Ishikawa (cell line): ENCODE results near the gene MYH15.

ENCODE experiments used
- CEBPB ChIP-seq: IDR thresholded peaks from 2 replicates; pipeline ENCODE4 v1.6.1; 2012
- CREB1 ChIP-seq: IDR thresholded peaks from 2 replicates; pipeline ENCODE4 v1.6.1; 2012; ENCODE audit warnings: low read depth
- EP300 ChIP-seq: IDR thresholded peaks from 2 replicates; pipeline ENCODE4 v1.6.1; 2012; ENCODE audit warnings: borderline replicate concordance
- FOXM1 ChIP-seq: IDR thresholded peaks from 2 replicates; pipeline ENCODE4 v1.6.1; 2012; ENCODE audit warnings: low read depth, borderline replicate concordance
- MAX ChIP-seq: IDR thresholded peaks from 2 replicates; pipeline ENCODE4 v1.6.1; 2012
- NFIC ChIP-seq: IDR thresholded peaks from 2 replicates; pipeline ENCODE4 v1.6.1; 2012
- RAD21 ChIP-seq: IDR thresholded peaks from 2 replicates; pipeline ENCODE4 v1.6.1; 2012; ENCODE audit warnings: low read depth
- REST ChIP-seq: IDR thresholded peaks from 2 replicates; pipeline ENCODE4 v1.6.1; 2012; ENCODE audit warnings: low read depth, mild to moderate bottlenecking
- TAF1 ChIP-seq: IDR thresholded peaks from 2 replicates; pipeline ENCODE4 v1.6.1; 2012; ENCODE audit warnings: low read depth, mild to moderate bottlenecking
- TCF12 ChIP-seq: IDR thresholded peaks from 2 replicates; pipeline ENCODE4 v1.6.1; 2012; ENCODE audit warnings: low read depth
- TEAD4 ChIP-seq: IDR thresholded peaks from 2 replicates; pipeline ENCODE4 v1.6.1; 2012
- USF1 ChIP-seq: IDR thresholded peaks from 2 replicates; pipeline ENCODE4 v1.6.1; 2012
- YY1 ChIP-seq: IDR thresholded peaks from 2 replicates; pipeline ENCODE4 v1.6.1; 2012; ENCODE audit warnings: low read depth
- ZBTB7A ChIP-seq: IDR thresholded peaks from 2 replicates; pipeline ENCODE4 v1.6.1; 2012; ENCODE audit warnings: low read depth

GRCh38 chr3:108428586-108428985 lies 81.8 kb downstream of the MYH15 start:
- TF ChIP-seq EP300 (no peak), TAF1 (no peak), YY1 (no peak), RAD21 (no peak), CREB1 (no peak), MAX (no peak), FOXM1 (no peak), ZBTB7A (no peak), TEAD4 (no peak), TCF12 (no peak), CEBPB (no peak), REST (no peak), NFIC (no peak), USF1 (no peak)
